HEK293 (cell line): ENCODE results near the gene LKAAEAR1.

Experiments used
- KLF8 ChIP-seq: fragments of 450-650 bp; formaldehyde crosslinking; IDR thresholded peaks from 2 replicates; pipeline ENCODE4 v1.5.1; 2016; ENCODE audit warnings: missing biosample characterization, missing genetic modification characterization
- RBAK ChIP-seq: fragments of 450-650 bp; formaldehyde crosslinking; IDR thresholded peaks from 2 replicates; pipeline ENCODE4 v1.5.1; 2016; ENCODE audit warnings: missing biosample characterization, missing genetic modification characterization
- REST ChIP-seq: fragments of 450-650 bp; formaldehyde crosslinking; IDR thresholded peaks from 2 replicates; pipeline ENCODE4 v1.5.1; 2016; ENCODE audit warnings: missing biosample characterization, missing genetic modification characterization
- SETDB1 ChIP-seq: IDR thresholded peaks from one replicate; pipeline ENCODE4 v1.6.1; 2017; ENCODE audit warnings: mild to moderate bottlenecking, low read length, moderate library complexity, mixed read lengths; ENCODE audit not compliant: insufficient read length
- TCF7L2 ChIP-seq: IDR thresholded peaks from 2 replicates; pipeline ENCODE4 v1.6.1; 2011; ENCODE audit warnings: low read depth, mild to moderate bottlenecking, inconsistent platforms, low read length, moderate library complexity, borderline replicate concordance
- ZFP41 ChIP-seq: fragments of 450-650 bp; formaldehyde crosslinking; IDR thresholded peaks from 2 replicates; pipeline ENCODE4 v1.5.1; 2016; ENCODE audit warnings: missing biosample characterization, missing genetic modification characterization, borderline replicate concordance
- ZNF223 ChIP-seq: fragments of 450-650 bp; formaldehyde crosslinking; IDR thresholded peaks from 2 replicates; pipeline ENCODE4 v1.5.1; 2016; ENCODE audit warnings: missing biosample characterization, missing genetic modification characterization
- ZNF23 ChIP-seq: fragments of 450-650 bp; formaldehyde crosslinking; IDR thresholded peaks from 2 replicates; pipeline ENCODE4 v1.5.1; 2016; ENCODE audit warnings: missing biosample characterization, missing genetic modification characterization, borderline replicate concordance
- ZNF274 ChIP-seq, 2 experiments: fragments of 200-500 bp in 1 of 2; fragments of 450-650 bp in 1 of 2; sonication (Bioruptor generic) in 1 of 2; formaldehyde crosslinking in 1 of 2; IDR thresholded peaks; 2 replicates each; pipeline versions ENCODE4 v1.5.1 to v1.6.1; 2014 to 2016; ENCODE audit warnings: borderline replicate concordance in 1 of 2, inconsistent platforms in 1 of 2, low read length in 1 of 2, missing biosample characterization in 1 of 2, missing genetic modification characterization in 1 of 2
- ZNF433 ChIP-seq: fragments of 450-650 bp; formaldehyde crosslinking; IDR thresholded peaks from 2 replicates; pipeline ENCODE4 v1.5.1; 2016; ENCODE audit warnings: missing biosample characterization, missing genetic modification characterization, low read depth
- ZNF561 ChIP-seq: fragments of 450-650 bp; IDR thresholded peaks from 2 replicates; pipeline ENCODE4 v1.5.1; 2018; ENCODE audit warnings: missing biosample characterization, missing genetic modification characterization, borderline replicate concordance
- ZNF785 ChIP-seq: fragments of 450-650 bp; formaldehyde crosslinking; IDR thresholded peaks from 2 replicates; pipeline ENCODE4 v1.5.1; 2016; ENCODE audit warnings: missing biosample characterization, missing genetic modification characterization
- ZNF830 ChIP-seq: fragments of 450-650 bp; IDR thresholded peaks from 2 replicates; pipeline ENCODE4 v1.5.0; 2018; ENCODE audit warnings: missing biosample characterization, missing genetic modification characterization, low read depth, mild to moderate bottlenecking, moderate library complexity
- TF ChIP-seq, protein P1 (sequence below): fragments of 450-650 bp; formaldehyde crosslinking; IDR thresholded peaks from 2 replicates; pipeline ENCODE4 v1.5.1; 2016; ENCODE audit warnings: missing biosample characterization, missing genetic modification characterization

DNA sequence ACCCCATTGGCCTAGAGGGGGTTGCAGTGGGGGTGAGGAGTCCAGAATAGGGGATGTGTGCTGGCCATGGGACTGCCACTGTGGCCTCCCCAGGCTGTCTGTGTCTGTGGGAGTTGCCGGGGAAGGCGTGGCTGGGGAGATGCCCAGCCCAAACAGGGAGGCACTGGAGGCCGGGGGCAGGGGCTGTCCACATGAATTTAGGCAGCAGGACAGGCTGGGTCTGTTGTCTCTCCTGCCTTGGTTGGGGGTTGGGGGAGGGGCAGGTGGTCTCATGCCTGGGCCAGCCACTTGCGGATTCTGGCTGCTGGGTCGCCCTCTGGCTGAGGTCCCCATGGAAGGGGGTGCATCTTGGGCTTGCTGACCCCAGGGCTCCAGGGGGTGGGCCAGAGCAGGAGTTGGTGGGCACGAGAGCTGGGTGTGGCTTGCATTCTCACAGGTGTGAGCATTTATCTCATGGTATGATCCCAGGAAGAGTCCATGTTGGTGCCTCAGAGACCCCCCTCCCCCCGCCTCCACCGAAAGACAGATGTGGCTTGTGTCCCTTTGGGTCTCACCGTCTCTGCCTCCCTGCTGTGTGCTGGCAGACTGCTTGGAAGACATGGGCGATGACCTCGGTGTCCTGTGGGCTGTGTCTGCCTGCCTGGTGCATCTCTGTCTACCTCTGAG, 38.7 kb downstream of the LKAAEAR1 start:
- TF ChIP-seq ZNF561 (tag by site-specific recombination): no peak
- no peak for TF ChIP-seq ZFP41 (tag by site-specific recombination)
- no peak for TF ChIP-seq REST (tag by site-specific recombination)
- TF ChIP-seq ZNF274 (IDR thresholded peaks at IDR 0.05; ENCODE audit: low read length): no peak
- no peak for TF ChIP-seq ZNF274 (tag by site-specific recombination; IDR thresholded peaks at IDR 0.05; ENCODE audit: borderline replicate concordance)
- no peak for TF ChIP-seq ZNF830 (tag by site-specific recombination)
- no peak for TF ChIP-seq TCF7L2
- TF ChIP-seq, protein P1, sequence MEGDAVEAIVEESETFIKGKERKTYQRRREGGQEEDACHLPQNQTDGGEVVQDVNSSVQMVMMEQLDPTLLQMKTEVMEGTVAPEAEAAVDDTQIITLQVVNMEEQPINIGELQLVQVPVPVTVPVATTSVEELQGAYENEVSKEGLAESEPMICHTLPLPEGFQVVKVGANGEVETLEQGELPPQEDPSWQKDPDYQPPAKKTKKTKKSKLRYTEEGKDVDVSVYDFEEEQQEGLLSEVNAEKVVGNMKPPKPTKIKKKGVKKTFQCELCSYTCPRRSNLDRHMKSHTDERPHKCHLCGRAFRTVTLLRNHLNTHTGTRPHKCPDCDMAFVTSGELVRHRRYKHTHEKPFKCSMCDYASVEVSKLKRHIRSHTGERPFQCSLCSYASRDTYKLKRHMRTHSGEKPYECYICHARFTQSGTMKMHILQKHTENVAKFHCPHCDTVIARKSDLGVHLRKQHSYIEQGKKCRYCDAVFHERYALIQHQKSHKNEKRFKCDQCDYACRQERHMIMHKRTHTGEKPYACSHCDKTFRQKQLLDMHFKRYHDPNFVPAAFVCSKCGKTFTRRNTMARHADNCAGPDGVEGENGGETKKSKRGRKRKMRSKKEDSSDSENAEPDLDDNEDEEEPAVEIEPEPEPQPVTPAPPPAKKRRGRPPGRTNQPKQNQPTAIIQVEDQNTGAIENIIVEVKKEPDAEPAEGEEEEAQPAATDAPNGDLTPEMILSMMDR (tag by site-specific recombination): no peak
- TF ChIP-seq KLF8 (tag by site-specific recombination): no peak
- TF ChIP-seq RBAK (tag by site-specific recombination): no peak
- TF ChIP-seq ZNF23 (tag by site-specific recombination): no peak
- TF ChIP-seq ZNF223: no peak
- no peak for TF ChIP-seq SETDB1
- no peak for TF ChIP-seq ZNF785
- no peak for TF ChIP-seq ZNF433 (tag by site-specific recombination)
